CD4-positive, alpha-beta T cell treated with Interleukin-4 for 4 hours (primary cell): Measurements from ENCODE around the gene PEX6.

Experiments used
- DNase-seq: peaks from one replicate; pipeline ENCODE4 v3.0.0-alpha.2; 2020

The PEX6 gene

GRCh38 chr6:42932412-42932811 is 46.6 kb downstream of the PEX6 start:
- DNase-seq = no peak

GRCh38 chr6:42929821-42930360 is 49.1 kb downstream of the PEX6 start:
- DNase-seq = peak; percentile 76

DNA sequence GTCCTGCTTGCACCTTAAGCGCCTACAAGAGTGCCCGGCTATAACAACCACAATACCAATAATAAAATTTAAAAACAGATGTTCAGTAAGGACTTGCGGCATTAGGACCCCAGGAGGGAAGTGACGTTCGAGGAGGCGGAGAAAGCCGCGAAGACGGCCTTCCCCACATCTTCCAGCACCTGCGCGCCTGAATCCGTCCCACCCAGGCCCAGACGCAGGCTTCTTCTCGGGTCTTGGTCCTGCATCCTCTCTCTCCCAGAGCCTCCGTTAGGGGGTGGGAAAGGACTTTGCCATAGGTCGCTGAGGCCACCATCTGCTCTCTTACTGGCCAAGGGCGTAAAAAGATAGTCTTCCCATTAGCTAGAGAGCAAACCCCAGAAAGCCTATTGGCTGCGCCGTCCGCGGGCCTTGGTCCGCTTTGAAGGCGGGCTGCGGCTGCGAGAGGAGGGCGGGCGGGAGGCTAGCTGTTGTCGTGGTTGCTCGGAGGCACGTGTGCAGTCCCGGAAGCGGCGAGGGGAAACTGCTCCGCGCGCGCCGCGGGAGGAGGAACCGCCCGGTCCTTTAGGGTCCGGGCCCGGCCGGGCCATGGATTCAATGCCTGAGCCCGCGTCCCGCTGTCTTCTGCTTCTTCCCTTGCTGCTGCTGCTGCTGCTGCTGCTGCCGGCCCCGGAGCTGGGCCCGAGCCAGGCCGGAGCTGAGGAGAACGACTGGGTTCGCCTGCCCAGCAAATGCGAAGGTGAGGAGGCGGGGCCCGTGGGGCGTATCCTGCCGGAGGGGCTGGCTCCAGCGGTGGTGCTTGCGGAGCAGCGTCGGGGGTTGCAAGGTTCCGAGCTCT is 49.8 kb downstream of the PEX6 start, which contains the start of gene CNPY3:
TSS of gene CNPY3 (plus strand) at position 495 of the 835 bp plus-strand sequence. CDS start at position 586, 91 bp downstream.
- peak; percentile 97 for DNase-seq

GRCh38 chr6:42925248-42925857 is 53.6 kb downstream of the PEX6 start:
- DNase-seq = no peak

GRCh38 chr6:42923666-42924065 is 55.3 kb downstream of the PEX6 start:
- DNase-seq = no peak

GRCh38 chr6:42921801-42922200 is 57.2 kb downstream of the PEX6 start:
- no peak for DNase-seq

DNA sequence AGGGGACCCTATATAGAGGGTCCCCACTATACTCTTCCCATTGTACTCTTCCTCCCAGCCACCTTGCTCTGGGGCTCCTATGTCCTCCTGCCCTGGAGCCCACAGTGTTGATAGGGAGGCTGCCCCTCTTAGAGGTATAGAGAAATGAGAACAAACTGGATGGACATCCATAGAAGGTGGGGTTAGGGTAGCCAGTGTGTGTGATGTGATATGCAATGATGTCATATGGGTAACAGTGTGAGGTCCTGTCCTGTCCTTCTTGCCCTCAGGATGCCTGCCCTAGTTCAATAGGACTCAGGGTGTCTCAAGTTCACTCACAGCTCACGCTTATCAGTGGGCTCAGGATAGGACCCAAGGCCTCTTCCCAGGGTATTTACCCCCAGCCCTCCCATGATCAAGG is 62.7 kb downstream of the PEX6 start:
- DNase-seq = no peak

- DNase-seq = no peak
These were observed 63.2 kb downstream of the PEX6 start, which contains the start of gene PTCRA for GRCh38 chr6:42915732-42916131. TSS of gene PTCRA (plus strand) at chr6:42916053. CDS start at chr6:42916070, 17 bp downstream.

GRCh38 chr6:42914546-42914945 is 64.4 kb downstream of the PEX6 start:
- DNase-seq = no peak
